ENCODE data around the gene ATAD3C. TPM values are rescaled to one million over a fixed set of nuclear protein-coding genes. Genes with fewer than 3 reads are reported as not detected.

The ATAD3C gene
- total and polyA plus RNA-seq, 2 of the 8 experiments (the other 6 are each of a cell fraction or from before 2014, with no cell fraction given), result 2.0 to 2.7 TPM

DNA sequence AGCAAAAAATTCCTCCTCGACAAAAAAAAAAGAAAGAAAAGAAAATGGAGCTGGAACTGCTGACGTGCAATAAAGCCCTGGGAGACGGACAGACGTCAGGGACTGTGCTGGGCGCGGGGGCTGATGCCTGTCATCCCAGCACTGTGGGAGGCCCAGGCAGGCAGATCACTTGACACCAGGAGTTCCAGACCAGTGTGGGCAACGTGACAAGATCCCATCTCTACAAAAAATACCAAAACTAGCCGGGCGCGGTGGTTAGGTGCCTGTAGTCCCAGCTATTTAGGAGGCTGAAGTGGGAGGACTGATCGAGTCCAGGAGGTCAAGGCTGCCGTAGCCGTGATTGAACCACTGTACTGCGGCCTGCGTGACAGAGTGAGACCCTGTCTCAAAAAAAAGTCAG, 24.8 kb upstream of the ATAD3C start (continued):
- TF ChIP-seq EGR1 (IDR thresholded peaks at IDR 0.05; ENCODE audit: borderline replicate concordance, low read depth, low read length), result no peak

Data from H1 (cell line).